H1 (cell line): ENCODE data around the gene CELF4. TPM values are rescaled to one million over a fixed set of nuclear protein-coding genes. Genes with fewer than 3 reads are reported as not detected.

Experiments used
- CBX8 ChIP-seq: fragments of 300-800, 300-1000 bp; sonication (generic); IDR thresholded peaks from 2 replicates; pipeline ENCODE4 v1.7.1; 2016; ENCODE audit warnings: low read depth, low read length, borderline replicate concordance
- POU5F1 ChIP-seq: IDR thresholded peaks from 2 replicates; pipeline ENCODE4 v1.6.1; 2011; ENCODE audit warnings: low read depth, mild to moderate bottlenecking, low read length, moderate library complexity
- polyA plus RNA-seq, 7 experiments: library from polyadenylated mRNA; depleted of rRNA in 3 of 7; stranded (reverse) in 5 of 7; unstranded in 2 of 7; fragments of >200 nt in 5 of 7; fragments of 200-250 nt in 2 of 7; gene quantifications; 1 replicate in 5 of 7; 2 replicates in 1 of 7; 4 replicates in 1 of 7; pipeline versions ENCODE4 v1.2.1 to v1.2.3, GENCODE V29; 2011 to 2013; ENCODE audit warnings: missing spikeins in 2 of 7, mixed read lengths in 2 of 7
- total RNA-seq: library from RNA; stranded (reverse); fragmentation: NEBNext Ultra II Directional; extraction: Animal tissue kit (Norgen Biotek cat#: 25700); gene quantifications from 2 replicates; pipeline ENCODE4 v1.2.1, GENCODE V29; 2021
- TF ChIP-seq, protein P1 (sequence below): fragments of 300-600 bp; sonication (generic); IDR thresholded peaks from 2 replicates; pipeline ENCODE4 v1.7.1; 2012; ENCODE audit warnings: low read length, moderate library complexity, mild to moderate bottlenecking, inconsistent platforms; ENCODE audit not compliant: insufficient replicate concordance
- TF ChIP-seq, protein P2 (sequence below): IDR thresholded peaks from 2 replicates; pipeline ENCODE4 v1.6.1; 2012; ENCODE audit warnings: low read length, inconsistent platforms
- TF ChIP-seq, protein P3 (sequence below), 3 experiments: IDR thresholded peaks; 1 replicate in 2 of 3; 2 replicates in 1 of 3; pipeline versions ENCODE4 v1.5.1 to v1.6.1; 2011; ENCODE audit warnings: low read length in 3 of 3, mild to moderate bottlenecking in 3 of 3, inconsistent platforms in 2 of 3, low read depth in 1 of 3, moderate library complexity in 1 of 3; ENCODE audit not compliant: insufficient read depth in 1 of 3; ENCODE audit errors: control extremely low read depth in 1 of 3

The CELF4 gene
- total and polyA plus RNA-seq, 2 of the 8 experiments (the other 6 are each of a cell fraction or from before 2014, with no cell fraction given) = 1.6 to 3.4 TPM

- TF ChIP-seq, protein P1, sequence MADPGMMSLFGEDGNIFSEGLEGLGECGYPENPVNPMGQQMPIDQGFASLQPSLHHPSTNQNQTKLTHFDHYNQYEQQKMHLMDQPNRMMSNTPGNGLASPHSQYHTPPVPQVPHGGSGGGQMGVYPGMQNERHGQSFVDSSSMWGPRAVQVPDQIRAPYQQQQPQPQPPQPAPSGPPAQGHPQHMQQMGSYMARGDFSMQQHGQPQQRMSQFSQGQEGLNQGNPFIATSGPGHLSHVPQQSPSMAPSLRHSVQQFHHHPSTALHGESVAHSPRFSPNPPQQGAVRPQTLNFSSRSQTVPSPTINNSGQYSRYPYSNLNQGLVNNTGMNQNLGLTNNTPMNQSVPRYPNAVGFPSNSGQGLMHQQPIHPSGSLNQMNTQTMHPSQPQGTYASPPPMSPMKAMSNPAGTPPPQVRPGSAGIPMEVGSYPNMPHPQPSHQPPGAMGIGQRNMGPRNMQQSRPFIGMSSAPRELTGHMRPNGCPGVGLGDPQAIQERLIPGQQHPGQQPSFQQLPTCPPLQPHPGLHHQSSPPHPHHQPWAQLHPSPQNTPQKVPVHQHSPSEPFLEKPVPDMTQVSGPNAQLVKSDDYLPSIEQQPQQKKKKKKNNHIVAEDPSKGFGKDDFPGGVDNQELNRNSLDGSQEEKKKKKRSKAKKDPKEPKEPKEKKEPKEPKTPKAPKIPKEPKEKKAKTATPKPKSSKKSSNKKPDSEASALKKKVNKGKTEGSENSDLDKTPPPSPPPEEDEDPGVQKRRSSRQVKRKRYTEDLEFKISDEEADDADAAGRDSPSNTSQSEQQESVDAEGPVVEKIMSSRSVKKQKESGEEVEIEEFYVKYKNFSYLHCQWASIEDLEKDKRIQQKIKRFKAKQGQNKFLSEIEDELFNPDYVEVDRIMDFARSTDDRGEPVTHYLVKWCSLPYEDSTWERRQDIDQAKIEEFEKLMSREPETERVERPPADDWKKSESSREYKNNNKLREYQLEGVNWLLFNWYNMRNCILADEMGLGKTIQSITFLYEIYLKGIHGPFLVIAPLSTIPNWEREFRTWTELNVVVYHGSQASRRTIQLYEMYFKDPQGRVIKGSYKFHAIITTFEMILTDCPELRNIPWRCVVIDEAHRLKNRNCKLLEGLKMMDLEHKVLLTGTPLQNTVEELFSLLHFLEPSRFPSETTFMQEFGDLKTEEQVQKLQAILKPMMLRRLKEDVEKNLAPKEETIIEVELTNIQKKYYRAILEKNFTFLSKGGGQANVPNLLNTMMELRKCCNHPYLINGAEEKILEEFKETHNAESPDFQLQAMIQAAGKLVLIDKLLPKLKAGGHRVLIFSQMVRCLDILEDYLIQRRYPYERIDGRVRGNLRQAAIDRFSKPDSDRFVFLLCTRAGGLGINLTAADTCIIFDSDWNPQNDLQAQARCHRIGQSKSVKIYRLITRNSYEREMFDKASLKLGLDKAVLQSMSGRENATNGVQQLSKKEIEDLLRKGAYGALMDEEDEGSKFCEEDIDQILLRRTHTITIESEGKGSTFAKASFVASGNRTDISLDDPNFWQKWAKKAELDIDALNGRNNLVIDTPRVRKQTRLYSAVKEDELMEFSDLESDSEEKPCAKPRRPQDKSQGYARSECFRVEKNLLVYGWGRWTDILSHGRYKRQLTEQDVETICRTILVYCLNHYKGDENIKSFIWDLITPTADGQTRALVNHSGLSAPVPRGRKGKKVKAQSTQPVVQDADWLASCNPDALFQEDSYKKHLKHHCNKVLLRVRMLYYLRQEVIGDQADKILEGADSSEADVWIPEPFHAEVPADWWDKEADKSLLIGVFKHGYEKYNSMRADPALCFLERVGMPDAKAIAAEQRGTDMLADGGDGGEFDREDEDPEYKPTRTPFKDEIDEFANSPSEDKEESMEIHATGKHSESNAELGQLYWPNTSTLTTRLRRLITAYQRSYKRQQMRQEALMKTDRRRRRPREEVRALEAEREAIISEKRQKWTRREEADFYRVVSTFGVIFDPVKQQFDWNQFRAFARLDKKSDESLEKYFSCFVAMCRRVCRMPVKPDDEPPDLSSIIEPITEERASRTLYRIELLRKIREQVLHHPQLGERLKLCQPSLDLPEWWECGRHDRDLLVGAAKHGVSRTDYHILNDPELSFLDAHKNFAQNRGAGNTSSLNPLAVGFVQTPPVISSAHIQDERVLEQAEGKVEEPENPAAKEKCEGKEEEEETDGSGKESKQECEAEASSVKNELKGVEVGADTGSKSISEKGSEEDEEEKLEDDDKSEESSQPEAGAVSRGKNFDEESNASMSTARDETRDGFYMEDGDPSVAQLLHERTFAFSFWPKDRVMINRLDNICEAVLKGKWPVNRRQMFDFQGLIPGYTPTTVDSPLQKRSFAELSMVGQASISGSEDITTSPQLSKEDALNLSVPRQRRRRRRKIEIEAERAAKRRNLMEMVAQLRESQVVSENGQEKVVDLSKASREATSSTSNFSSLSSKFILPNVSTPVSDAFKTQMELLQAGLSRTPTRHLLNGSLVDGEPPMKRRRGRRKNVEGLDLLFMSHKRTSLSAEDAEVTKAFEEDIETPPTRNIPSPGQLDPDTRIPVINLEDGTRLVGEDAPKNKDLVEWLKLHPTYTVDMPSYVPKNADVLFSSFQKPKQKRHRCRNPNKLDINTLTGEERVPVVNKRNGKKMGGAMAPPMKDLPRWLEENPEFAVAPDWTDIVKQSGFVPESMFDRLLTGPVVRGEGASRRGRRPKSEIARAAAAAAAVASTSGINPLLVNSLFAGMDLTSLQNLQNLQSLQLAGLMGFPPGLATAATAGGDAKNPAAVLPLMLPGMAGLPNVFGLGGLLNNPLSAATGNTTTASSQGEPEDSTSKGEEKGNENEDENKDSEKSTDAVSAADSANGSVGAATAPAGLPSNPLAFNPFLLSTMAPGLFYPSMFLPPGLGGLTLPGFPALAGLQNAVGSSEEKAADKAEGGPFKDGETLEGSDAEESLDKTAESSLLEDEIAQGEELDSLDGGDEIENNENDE = no peak
- TF ChIP-seq, protein P2, sequence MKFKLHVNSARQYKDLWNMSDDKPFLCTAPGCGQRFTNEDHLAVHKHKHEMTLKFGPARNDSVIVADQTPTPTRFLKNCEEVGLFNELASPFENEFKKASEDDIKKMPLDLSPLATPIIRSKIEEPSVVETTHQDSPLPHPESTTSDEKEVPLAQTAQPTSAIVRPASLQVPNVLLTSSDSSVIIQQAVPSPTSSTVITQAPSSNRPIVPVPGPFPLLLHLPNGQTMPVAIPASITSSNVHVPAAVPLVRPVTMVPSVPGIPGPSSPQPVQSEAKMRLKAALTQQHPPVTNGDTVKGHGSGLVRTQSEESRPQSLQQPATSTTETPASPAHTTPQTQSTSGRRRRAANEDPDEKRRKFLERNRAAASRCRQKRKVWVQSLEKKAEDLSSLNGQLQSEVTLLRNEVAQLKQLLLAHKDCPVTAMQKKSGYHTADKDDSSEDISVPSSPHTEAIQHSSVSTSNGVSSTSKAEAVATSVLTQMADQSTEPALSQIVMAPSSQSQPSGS = no peak
- TF ChIP-seq, protein P3, sequence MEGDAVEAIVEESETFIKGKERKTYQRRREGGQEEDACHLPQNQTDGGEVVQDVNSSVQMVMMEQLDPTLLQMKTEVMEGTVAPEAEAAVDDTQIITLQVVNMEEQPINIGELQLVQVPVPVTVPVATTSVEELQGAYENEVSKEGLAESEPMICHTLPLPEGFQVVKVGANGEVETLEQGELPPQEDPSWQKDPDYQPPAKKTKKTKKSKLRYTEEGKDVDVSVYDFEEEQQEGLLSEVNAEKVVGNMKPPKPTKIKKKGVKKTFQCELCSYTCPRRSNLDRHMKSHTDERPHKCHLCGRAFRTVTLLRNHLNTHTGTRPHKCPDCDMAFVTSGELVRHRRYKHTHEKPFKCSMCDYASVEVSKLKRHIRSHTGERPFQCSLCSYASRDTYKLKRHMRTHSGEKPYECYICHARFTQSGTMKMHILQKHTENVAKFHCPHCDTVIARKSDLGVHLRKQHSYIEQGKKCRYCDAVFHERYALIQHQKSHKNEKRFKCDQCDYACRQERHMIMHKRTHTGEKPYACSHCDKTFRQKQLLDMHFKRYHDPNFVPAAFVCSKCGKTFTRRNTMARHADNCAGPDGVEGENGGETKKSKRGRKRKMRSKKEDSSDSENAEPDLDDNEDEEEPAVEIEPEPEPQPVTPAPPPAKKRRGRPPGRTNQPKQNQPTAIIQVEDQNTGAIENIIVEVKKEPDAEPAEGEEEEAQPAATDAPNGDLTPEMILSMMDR (IDR thresholded peaks at IDR 0.05; ENCODE audit: control extremely low read depth in 1 of 3, insufficient read depth in 1 of 3, low read depth in 1 of 3, low read length in 3 of 3) = no peak
- no peak for TF ChIP-seq POU5F1
- TF ChIP-seq CBX8 = no peak
These were observed 232.8 kb downstream of the CELF4 start (continued) for GRCh38 chr18:37332628-37333420.
